Activated naive CD4-positive, alpha-beta T cell (primary cell): ENCODE results near the gene LANCL1.

Experiments used
- DNase-seq, 4 experiments: peaks; one replicate each; lab custom pipeline; 2025; lab: John Stamatoyannopoulos, UW

The LANCL1 gene, protein sequence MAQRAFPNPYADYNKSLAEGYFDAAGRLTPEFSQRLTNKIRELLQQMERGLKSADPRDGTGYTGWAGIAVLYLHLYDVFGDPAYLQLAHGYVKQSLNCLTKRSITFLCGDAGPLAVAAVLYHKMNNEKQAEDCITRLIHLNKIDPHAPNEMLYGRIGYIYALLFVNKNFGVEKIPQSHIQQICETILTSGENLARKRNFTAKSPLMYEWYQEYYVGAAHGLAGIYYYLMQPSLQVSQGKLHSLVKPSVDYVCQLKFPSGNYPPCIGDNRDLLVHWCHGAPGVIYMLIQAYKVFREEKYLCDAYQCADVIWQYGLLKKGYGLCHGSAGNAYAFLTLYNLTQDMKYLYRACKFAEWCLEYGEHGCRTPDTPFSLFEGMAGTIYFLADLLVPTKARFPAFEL

DNA sequence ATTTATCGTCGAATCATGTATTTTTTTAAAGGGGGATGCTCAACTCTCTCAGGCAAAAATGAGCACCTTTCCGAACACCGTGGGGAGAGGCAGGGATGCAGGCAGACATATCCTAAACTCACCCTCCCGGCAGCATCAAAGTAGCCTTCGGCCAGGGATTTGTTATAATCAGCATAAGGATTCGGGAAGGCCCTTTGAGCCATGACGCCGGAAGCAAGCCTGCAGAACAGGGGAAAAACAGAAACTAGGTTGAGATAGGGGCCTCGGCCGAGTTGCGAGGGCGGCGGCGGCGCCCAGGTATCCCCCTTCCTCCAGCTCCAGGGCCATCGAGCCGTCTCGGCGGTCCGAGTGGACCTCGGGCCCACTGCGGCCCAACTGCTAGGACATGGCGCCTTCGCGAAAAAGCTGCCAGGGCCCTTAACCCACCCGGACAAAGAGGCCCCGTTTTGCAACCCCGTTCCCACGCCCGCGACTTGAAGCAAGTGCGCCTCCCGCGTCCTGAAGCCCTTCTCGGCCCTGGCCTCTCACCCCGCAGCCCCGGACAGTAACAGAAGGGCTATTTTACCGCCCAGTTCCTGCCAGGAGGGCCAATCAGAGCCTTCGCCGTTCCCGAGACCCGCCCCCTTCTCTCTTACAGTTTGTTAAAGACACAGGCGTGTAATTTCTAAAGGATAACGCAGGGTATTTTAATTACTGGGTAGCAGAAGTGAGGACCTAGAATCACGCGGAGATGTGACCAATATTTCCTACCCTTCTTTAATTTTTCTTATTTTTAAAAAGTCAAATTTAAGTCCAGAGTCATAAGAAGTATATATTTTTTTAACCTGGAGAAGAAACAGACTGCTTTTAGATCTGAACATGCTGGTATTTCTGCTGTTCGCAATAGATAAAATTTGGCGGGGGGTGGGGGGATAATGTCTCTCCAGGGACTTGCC lies at the start of gene LANCL1:
Gene LANCL1 (minus strand): TSS at position 566 of the 935 bp plus-strand sequence. CDS start 363 bp downstream, at position 203.
- peak; percentile 38 to 64 (median 56) for DNase-seq

DNA sequence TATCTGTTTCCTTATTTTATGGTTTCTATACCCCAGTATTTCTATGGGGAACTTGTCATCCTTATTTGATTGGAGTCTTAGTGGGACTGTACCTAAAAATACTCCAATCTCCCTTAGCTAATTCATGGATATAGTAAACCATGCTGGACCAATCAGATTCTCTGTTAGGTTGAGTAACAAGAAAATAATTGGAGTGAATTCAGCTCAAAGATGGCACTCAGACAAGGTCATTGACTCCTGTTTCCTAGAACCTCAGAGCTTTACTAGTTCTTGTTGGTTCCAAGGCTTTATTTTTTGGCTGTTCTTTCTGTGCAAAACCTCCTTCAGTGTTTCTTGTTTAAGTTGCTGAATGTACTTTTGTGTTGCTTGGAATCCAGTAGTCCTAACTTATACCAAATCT lies 48.0 kb upstream of the LANCL1 start:
- DNase-seq, result no peak

DNA sequence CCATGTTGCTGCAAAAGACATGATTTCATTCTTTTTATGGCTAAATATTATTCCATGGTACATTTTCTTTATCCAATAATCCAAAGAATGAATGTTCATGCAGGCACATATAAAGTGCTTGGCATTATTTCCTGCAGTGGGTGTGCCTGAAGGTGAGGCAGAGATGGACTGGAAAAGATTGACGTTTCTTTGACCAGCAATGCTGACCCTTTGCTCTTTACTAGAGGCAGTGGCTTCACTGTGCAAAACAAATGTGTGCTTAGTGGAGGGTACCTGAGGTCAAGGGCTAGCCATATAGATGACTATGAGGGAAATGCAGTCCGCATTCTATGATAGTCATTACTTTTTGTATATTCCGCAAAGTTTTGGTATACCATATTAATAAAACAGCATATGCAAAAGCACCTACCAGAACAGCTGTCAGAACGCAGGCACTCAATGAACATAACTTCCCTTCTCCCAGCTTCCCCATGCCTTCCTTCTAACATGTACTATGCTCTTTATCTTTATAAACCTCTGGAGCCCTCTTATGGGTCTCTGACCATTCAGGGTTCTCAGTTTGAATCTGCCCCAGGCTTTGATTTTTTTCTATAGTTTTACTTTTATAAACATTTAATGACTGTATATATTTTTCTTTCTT lies 47.2 kb upstream of the LANCL1 start:
- DNase-seq, result no peak

DNA sequence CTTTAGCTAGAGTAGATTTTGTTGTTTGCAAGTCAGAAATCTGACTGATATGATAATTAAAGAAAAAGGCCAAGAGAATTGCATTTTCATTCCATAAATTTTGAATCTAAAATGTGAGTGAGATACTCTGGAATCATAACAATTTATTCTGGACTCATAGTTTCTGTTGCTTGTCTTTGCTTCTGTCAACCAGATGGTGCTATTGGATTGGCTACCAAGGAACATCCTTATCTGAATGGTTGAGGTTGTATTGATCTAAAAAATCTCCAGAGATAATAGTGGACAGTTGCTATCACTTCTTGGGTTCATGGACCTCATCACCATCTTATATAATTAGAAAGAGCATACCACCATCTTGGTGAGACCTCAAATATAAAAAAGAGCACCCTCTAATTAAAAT lies 45.8 kb upstream of the LANCL1 start:
- DNase-seq, result no peak

DNA sequence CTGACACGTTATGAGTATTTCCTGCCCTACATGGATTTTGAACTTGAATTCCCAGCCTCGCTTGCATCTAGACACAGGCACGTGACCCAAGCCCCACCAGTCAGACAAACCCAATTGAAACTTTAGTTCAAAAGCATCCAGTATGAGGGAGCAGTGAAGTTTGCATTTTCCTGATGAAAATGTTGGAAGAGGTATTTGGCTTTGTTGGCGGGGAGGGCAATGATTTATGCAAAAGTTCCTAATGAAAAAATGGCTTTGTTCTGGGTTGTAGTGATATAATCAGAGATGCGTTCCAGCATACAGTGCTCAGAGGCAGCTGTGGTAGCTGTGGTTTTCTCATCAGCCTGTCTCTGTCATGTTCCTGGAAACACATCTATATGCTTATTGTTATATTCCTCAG lies 43.0 kb upstream of the LANCL1 start:
- DNase-seq, result no peak

DNA sequence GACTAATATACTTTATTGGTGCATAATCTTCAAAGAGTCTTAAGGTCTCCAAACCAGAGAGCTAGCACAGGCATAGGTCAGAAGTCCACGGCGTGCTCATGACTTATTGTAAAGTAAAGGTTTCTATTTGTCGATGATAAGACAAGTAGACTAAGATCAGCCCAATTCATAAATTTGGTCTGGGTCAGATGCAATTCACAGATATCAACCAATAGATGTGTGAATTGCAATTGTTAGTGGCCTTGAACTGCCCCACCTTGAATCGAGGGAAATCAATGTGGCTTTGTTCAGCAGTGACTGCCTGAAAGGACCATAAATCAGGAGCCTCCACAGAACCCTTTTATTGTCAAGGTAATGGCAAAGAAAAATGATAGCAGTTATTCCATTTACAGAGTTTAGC lies 40.7 kb upstream of the LANCL1 start:
- no peak for DNase-seq

DNA sequence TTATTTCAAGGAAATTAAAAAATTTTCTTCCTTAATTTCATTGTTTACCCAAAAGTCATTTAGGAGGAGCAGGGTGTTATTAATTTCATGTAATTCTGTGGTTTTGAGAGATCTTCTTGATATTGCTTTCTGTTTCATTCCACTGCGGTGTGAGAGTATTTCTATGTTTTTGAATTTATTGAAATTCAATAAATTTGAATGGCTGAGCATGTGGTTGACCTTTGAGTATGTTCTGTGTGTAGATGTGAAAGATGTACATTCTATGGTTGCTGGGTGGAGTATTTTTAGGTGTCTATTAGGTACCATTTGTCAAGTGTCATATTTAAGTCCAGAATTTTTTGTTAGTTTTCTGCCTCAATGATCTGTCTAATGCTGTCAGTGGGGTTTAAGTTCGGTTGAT lies 39.4 kb upstream of the LANCL1 start:
- DNase-seq, result no peak

DNA sequence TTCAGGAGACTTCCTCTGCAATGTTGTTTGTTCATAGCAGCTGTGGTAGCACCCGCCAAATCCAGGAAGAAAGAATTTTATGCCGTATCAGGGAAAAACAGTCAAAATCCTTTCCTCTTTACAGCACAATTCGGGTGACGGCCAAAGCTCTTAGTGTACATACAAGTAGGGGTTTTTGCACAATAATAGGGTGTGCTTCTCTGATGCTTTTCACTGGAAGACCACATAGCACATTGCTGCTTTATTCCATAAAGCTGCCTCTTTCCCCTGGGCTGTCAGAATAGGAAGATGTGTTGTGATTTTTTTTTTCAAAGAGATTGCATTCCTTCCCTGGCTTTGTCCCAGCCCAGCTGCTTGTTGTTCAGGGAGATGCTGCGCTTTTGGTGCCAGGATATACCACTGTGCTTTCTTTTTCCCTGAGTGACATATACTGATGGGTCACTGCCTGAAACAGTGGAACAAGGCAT lies 27.2 kb upstream of the LANCL1 start:
- no peak for DNase-seq

DNA sequence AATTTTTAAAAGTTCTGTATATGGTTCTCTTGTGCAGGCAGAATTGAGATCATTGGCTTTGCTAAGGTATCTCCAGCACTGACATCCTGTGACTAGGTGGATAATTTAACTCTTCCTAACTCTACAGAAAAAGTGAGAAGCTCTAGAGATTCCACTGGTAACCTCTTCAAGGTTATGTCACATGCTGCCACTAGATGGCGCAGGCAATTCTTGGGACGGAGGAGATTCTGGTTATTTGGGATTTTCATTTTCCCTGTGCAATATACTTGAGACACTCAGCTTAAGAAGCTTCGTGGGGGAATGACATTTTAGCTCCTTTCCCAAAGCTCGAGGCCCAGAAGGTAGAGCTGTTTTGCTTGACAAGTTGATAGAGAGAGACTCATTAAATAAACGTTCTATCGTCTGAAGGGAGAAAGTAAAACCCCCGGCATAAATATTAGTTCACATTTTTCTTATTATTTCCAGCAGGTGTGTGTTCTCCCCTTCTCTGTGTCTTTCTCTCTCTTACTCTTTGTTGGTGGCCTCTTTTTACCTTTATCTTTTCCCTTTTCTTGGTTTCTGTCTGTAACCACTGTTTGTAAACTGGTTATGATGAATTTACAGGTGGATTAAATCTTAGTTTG lies 26.6 kb upstream of the LANCL1 start:
- DNase-seq, result no peak

DNA sequence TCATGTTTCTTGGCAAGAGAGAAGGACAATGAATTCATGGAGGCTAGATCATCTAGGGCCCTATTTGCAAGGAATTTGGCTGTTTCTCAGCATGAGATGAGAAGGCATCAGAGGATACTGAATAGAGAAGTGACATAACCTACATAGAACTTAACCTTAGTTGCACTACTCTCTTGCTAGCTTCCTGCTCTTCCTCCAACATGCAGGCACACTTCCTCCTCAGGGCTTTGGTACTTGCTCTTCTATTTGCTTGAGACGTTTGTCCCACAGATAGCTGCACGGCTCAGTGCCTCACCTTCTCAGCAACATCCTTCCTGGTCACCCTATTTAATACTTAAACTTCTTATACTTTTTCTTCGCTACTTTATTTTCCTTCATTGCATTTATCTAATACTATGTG lies 20.0 kb upstream of the LANCL1 start:
- no peak for DNase-seq

DNA sequence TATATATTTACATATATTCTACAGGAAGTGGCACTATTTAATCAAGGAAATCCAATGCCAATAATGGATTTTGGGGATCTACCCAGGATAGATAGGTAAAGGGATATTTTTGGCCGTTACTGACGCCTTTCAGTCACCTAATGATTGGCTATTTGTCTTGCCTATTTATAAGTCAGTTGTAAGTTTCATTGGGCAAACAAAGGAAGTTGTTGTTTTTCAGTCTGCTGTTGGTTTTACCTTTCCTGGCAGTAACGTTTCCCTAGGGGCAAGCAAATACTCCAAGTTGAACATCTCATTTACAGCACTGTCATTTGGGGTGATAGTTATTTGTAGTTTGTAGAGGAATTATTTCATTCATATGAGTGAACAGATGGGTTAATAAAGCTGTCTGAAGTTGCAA lies 17.0 kb upstream of the LANCL1 start:
- DNase-seq, result no peak

DNA sequence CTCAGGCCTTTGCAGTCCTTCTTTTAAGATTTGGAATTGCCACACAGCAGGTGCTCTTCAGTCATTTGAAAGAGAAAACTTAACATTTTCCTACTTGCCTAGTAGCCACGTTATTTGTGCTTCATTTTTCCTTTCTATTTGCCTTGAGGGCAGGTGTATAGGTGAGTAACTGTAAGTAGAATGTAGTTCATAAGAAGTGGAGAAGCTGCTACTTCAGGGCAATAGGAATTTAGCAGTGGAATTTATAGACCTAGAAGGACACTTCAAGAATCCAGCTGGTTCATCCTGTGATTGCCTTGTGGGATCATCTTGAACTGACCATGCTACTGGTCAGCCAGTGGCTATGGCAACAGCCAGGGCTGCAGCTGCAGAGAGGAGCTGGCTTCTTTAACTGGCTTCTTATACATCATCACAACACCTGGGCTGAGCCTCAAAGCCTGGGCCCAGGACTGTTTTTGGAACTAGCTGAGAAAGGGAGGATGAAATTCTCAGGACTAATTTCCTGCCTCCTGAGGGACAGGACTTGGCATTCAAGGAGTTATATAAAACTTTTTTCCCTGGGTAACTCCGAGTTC lies 5.1 kb upstream of the LANCL1 start:
- no peak for DNase-seq

DNA sequence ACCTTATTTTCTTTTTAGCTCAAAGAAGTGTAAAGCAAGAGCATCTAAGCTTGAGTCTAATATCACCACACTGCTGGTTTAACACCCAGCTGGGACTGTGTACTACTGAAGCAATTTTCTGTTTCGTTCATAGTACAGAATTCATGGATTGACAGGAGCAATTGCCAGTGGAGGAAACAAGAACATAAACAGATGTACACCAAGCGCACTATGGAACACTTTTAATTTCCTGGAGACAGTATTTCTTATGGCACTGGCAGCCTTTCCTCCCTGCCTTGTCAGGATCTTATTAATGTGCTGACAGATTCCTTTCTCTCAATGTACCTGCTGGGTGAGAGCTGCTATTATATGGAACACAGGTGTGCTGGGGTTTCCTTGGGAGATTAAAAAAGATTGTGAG lies 4.2 kb upstream of the LANCL1 start:
- DNase-seq, result no peak

DNA sequence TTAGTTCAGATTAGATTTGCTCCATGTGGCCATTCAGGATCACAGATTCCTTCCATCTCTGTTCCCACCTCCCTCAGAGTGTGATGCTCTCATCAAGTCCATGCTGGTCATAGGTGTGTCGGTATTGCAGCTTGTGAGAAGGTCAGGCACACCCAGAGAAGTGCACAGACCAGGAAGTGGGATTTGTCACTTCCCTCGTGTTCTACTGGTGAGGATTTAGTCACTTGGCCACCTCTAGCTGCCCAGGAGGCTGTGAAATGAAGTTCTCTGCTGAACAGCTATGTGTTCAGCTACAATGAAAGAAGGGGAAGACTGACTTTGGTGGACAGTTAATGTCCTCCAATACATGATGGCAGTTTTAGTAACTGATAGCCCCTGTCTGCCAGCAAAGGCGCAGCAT lies 3.5 kb upstream of the LANCL1 start:
- DNase-seq, result no peak

DNA sequence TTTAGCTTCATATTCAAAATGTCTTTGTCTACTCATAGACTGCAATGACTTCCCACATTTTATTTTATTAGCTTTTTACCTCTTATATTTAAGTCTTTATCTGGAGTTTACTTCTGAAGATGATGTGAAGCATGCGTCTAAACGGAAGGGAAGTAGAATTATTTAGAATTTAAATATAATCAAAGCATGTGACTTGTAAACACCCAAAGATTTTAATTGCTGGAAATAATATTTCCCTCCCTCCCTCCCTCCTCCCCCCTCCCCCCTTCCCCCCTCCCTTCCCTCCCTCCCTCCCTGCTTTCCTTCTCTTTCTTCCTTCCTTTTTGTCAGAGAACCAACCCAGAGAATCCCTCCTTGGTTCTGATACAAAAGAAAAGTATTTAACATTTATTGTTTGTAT lies 2.1 kb upstream of the LANCL1 start:
- DNase-seq, result no peak

DNA sequence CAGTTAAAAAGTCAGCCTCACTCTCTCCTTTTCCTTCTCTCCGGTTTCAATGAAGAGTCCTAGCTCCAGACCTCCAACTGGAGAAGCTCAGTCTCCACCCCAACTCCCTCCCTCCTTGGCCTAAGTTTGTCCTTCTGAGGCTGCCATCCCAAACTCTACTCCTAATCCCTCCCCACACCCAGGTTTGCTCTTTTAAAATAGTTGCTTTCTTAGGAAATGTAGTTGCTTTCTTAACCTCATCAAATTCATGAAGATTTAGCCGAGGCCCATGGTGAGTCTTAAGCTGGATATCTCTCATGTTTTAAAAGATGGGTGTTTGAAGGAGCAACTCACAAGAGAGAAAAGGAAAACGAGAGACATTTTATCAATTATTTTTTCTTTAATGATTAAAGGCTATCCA lies 937 bp upstream of the LANCL1 start:
- DNase-seq, result no peak

DNA sequence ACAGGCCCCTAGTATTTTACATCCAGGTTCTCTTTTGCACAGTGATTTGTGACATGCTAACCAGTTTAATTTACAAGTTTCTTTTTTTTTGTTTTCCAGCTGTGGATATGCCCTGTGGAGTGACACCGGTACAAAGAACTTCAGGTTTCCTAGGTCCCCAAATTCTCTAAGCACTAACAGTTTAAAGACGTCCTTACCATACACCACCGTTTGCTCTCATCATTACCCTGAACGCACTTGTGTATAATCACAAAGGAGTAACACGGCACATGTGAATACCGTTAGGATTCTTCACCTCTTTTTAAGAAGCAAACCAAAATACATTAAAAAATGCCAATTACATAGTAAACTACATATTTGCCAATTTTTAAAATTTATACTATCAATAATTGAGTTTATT lies 853 bp downstream of the LANCL1 start:
- no peak for DNase-seq

DNA sequence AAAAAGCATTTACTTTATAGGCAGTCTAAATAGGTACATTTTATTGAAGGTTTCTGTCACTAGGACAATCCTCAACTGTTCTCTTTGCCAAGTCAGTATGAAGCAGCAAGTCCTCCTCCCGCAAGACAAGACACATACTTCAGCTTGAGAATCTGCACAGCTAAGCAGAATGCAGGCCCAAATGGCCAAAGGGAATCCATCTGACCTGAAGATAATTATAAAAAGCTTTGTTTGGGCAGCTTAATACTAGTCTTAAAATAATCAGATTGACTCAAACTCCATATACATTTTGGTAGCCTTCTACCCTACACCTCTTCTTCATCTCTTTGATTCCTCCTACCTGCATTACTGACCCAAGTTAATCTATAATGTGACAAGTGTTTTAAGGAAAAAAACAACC lies 1.8 kb downstream of the LANCL1 start:
- DNase-seq, result no peak

DNA sequence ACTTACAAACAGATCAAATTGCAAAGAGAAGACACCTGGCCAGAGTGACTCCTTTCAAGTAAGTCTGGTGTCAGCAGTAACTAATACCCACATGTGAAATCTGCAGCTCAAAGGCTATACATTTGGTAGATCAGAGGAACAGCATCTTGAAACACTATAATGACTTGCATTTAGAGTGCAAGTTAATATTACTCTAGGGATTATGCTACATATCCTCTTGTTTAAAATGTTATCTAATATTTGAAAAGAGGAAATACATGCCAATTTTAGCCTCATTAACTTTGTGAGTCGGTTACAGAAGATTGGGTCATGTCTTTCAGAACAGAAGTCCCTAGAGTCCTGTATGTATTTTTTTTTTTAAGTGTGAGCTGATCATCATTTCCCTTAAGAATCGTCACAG lies 15.2 kb downstream of the LANCL1 start:
- no peak for DNase-seq

DNA sequence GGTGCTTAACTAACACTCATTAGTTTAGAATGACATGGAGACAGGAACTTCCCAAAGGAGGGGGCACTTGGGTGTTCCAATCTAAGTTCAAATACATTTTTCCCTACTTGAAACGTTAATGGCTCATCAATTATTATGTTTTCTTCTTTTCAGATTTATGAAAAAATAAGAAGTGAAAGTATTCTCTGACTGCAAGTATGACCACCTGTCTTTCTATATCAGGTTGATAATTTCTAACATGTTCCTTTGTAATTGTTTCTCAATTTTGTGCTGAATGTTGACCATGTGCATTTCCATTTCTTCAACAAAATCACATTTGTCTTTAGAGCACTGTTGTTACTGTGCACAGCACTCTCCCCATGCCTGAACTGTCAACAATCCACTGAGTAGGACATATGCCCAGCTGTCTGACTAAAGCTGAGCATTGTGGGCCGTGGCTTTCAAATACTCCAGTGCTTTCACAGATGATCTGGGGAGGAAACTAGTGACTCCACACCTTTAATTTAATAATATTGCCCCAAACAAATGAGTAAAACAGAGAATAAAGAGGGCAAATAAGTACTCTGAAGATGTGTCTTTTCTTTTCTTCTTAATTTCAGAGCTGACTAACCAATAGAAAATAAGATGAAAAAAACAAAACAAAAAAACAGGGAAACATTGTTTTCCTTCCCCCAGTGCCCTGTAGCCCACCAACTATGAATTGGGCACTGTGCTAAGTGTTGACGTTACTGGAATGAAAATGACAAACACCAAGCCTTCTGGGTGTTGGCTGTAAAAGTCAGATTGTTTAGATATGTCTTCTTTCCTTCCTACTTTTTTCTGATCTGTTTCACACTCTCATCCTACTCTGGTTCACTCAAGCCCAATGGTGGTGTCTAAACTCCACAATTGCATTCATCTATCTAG lies 16.0 kb downstream of the LANCL1 start:
- no peak for DNase-seq

DNA sequence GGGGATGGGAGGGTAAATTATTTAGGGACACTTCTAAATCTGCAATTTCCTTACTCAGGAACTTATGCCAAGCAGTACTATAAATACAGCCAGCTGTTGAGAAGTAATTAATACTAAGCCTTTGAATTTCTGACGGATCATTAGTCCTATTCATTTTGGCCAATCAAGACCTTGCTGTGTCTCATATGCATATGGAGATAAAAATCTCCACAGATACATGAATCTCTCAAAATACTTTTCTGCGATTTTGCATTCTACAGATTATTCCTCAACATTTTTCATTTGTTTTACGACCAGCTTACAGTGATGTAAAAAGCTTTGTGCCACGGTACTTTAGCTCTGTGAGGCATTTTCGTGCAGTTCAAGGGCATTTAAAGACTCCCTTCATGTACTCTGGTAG lies 16.7 kb downstream of the LANCL1 start:
- DNase-seq, result no peak
